HL-60 (cell line): ENCODE results near the gene MRPL23.

Experiments used
- DNase-seq, 2 experiments: peaks; one replicate each; pipeline ENCODE4 v3.0.0-alpha.2; 2010 to 2020; ENCODE audit warnings: low read depth in 1 of 2, low spot score in 1 of 2
- H3K27ac ChIP-seq: fragments of 250-450 bp; sonication (Bioruptor Pico); replicated peaks from 2 replicates; pipeline ENCODE4 v1.5.1; 2020; ENCODE audit warnings: mild to moderate bottlenecking, moderate library complexity
- H3K27me3 ChIP-seq: fragments of 250-450 bp; sonication (Bioruptor Pico); 2 replicates; pipeline ENCODE4 v1.5.1; 2021; ENCODE audit warnings: mild to moderate bottlenecking, moderate library complexity; ENCODE audit not compliant: insufficient read depth, poor library complexity, severe bottlenecking
- H3K4me3 ChIP-seq: replicated peaks from 2 replicates; pipeline ENCODE4 v1.5.1; 2011; ENCODE audit warnings: mild to moderate bottlenecking, control low read depth, low read length; ENCODE audit not compliant: insufficient read depth
- CTCF ChIP-seq: IDR thresholded peaks from one replicate; pipeline ENCODE4 v1.5.1; 2011; ENCODE audit warnings: low read length, control low read depth, inconsistent platforms; ENCODE audit not compliant: insufficient read depth
- GABPA ChIP-seq: IDR thresholded peaks from 2 replicates; pipeline ENCODE4 v1.6.1; 2012; ENCODE audit warnings: low read depth
- POLR2AphosphoS5 ChIP-seq: IDR thresholded peaks from 2 replicates; pipeline ENCODE4 v1.6.1; 2012; ENCODE audit warnings: low read depth
- SPI1 ChIP-seq: IDR thresholded peaks from 2 replicates; pipeline ENCODE4 v1.6.1; 2012; ENCODE audit warnings: low read depth, mild to moderate bottlenecking, borderline replicate concordance
- TF ChIP-seq, protein P1 (sequence below): IDR thresholded peaks from 2 replicates; pipeline ENCODE4 v1.6.1; 2012; ENCODE audit warnings: low read depth; ENCODE audit not compliant: insufficient replicate concordance

Gene MRPL23

GRCh38 chr11:1966531-1966930, 19.4 kb downstream of the MRPL23 start:
- no peaks in the 10 kb centered on the region for H3K27me3 ChIP-seq
- H3K27ac ChIP-seq: no peak overlapping the region
- H3K4me3 ChIP-seq: no peak overlapping the region
- TF ChIP-seq GABPA (no peak), POLR2AphosphoS5 (no peak), SPI1 (no peak), CTCF (no peak)
- TF ChIP-seq, protein P1, sequence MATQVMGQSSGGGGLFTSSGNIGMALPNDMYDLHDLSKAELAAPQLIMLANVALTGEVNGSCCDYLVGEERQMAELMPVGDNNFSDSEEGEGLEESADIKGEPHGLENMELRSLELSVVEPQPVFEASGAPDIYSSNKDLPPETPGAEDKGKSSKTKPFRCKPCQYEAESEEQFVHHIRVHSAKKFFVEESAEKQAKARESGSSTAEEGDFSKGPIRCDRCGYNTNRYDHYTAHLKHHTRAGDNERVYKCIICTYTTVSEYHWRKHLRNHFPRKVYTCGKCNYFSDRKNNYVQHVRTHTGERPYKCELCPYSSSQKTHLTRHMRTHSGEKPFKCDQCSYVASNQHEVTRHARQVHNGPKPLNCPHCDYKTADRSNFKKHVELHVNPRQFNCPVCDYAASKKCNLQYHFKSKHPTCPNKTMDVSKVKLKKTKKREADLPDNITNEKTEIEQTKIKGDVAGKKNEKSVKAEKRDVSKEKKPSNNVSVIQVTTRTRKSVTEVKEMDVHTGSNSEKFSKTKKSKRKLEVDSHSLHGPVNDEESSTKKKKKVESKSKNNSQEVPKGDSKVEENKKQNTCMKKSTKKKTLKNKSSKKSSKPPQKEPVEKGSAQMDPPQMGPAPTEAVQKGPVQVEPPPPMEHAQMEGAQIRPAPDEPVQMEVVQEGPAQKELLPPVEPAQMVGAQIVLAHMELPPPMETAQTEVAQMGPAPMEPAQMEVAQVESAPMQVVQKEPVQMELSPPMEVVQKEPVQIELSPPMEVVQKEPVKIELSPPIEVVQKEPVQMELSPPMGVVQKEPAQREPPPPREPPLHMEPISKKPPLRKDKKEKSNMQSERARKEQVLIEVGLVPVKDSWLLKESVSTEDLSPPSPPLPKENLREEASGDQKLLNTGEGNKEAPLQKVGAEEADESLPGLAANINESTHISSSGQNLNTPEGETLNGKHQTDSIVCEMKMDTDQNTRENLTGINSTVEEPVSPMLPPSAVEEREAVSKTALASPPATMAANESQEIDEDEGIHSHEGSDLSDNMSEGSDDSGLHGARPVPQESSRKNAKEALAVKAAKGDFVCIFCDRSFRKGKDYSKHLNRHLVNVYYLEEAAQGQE: no peak
- DNase-seq: no peak

- Histone ChIP-seq H3K27ac (no peak overlapping the region), H3K4me3 (no peak overlapping the region), H3K27me3 (no peaks in the 10 kb centered on the region)
- no peak for DNase-seq
- no peak for TF ChIP-seq CTCF
- TF ChIP-seq, protein P1: no peak
- no peak for TF ChIP-seq SPI1
- TF ChIP-seq POLR2AphosphoS5: no peak
- TF ChIP-seq GABPA: no peak
These were observed 20.6 kb downstream of the MRPL23 start for GRCh38 chr11:1967641-1968225.

DNA sequence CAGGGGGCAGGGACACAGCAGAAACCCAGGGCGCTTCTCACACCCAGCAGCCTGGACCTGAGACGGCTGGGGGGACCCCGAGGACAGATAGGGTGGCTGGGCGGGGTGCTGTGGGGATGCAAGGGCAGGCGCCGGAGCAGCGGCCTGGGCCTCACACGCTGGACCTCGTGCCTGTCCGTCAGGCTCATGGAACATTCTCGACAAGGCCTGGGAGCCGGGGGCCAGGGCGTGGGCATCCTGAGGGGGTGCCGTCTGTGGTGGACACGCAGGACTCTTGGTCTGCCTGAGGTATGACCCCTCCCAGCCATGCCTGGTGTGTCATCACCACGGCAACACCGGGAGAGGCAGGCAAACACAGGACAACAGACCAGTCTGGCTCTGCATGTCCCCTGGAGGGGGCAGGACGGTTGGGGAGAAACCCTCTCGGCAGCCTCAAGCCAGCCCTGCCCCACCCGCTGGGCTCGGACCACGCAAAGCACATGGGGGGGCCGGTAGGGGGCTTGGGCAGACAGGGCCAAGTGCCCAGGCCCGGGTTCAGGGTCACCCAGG, 21.4 kb downstream of the MRPL23 start:
- H3K4me3 ChIP-seq: no peak overlapping the region
- TF ChIP-seq POLR2AphosphoS5: no peak
- TF ChIP-seq, protein P1: no peak
- no peak for TF ChIP-seq GABPA
- TF ChIP-seq SPI1: no peak
- TF ChIP-seq CTCF: no peak
- H3K27ac ChIP-seq: no peak overlapping the region
- no peaks in the 10 kb centered on the region for H3K27me3 ChIP-seq
- no peak for DNase-seq
